HepG2 (cell line): ENCODE results near the gene AFF4. TPM values are rescaled to one million over a fixed set of nuclear protein-coding genes. Genes with fewer than 3 reads are reported as not detected.

Experiments used
- AHR ChIP-seq: IDR thresholded peaks from 2 replicates; pipeline ENCODE4 v1.6.1; 2018; ENCODE audit warnings: missing genetic modification reagents, missing compliant biosample characterization
- ATF3 ChIP-seq: sonication (generic); formaldehyde crosslinking; IDR thresholded peaks from 2 replicates; pipeline ENCODE4 v1.4.0; 2020; ENCODE audit warnings: missing genetic modification reagents
- CCDC6 ChIP-seq: sonication (generic); formaldehyde crosslinking; IDR thresholded peaks from 2 replicates; pipeline ENCODE4 v1.8.1; 2022; ENCODE audit warnings: mild to moderate bottlenecking, missing genetic modification reagents, moderate library complexity
- CEBPG ChIP-seq: IDR thresholded peaks from 2 replicates; pipeline ENCODE4 v1.6.1; 2016
- CERS6 ChIP-seq: sonication (generic); formaldehyde crosslinking; IDR thresholded peaks from 2 replicates; pipeline ENCODE4 v1.5.0; 2020; ENCODE audit warnings: missing genetic modification reagents
- GLI4 ChIP-seq: sonication (generic); formaldehyde crosslinking; IDR thresholded peaks from 2 replicates; pipeline ENCODE4 v1.5.1; 2020; ENCODE audit warnings: missing genetic modification reagents, mild to moderate bottlenecking, moderate library complexity, borderline replicate concordance
- HOMEZ ChIP-seq: IDR thresholded peaks from 2 replicates; pipeline ENCODE4 v1.6.1; 2016; ENCODE audit warnings: low read depth
- MEIS2 ChIP-seq: sonication (generic); formaldehyde crosslinking; IDR thresholded peaks from 2 replicates; pipeline ENCODE4 v1.9.0; 2021; ENCODE audit warnings: mild to moderate bottlenecking, missing genetic modification reagents
- NFAT5 ChIP-seq: sonication (generic); formaldehyde crosslinking; IDR thresholded peaks from 2 replicates; pipeline ENCODE4 v1.4.0; 2020; ENCODE audit warnings: missing genetic modification reagents
- NFIC ChIP-seq: IDR thresholded peaks from 2 replicates; pipeline ENCODE4 v1.6.1; 2012; ENCODE audit warnings: mild to moderate bottlenecking, low read length, inconsistent platforms
- PCBP2 ChIP-seq: fragments of 200-400 bp; formaldehyde crosslinking; optimal IDR thresholded peaks from 2 replicates; pipeline ENCODE3; 2018; ENCODE audit warnings: low read length, low read depth; ENCODE audit not compliant: poor library complexity, severe bottlenecking
- STAG1 ChIP-seq: sonication (generic); formaldehyde crosslinking; IDR thresholded peaks from 2 replicates; pipeline ENCODE4 v1.4.0; 2020; ENCODE audit warnings: missing genetic modification reagents
- TIGD3 ChIP-seq: sonication (generic); formaldehyde crosslinking; IDR thresholded peaks from 2 replicates; pipeline ENCODE4 v1.5.1; 2020; ENCODE audit warnings: mild to moderate bottlenecking, missing genetic modification reagents, borderline replicate concordance
- ZNF10 ChIP-seq: sonication (generic); formaldehyde crosslinking; IDR thresholded peaks from 2 replicates; pipeline ENCODE4 v1.4.0; 2020; ENCODE audit warnings: mild to moderate bottlenecking, low read depth, missing genetic modification reagents, borderline replicate concordance
- ZNF446 ChIP-seq: sonication (generic); formaldehyde crosslinking; IDR thresholded peaks from 2 replicates; pipeline ENCODE4 v1.5.0; 2020; ENCODE audit warnings: mild to moderate bottlenecking, missing genetic modification reagents
- ZNF510 ChIP-seq: sonication (generic); formaldehyde crosslinking; IDR thresholded peaks from 2 replicates; pipeline ENCODE4 v1.4.0; 2020; ENCODE audit warnings: low read depth, mild to moderate bottlenecking, missing genetic modification reagents
- ZNF598 ChIP-seq: sonication (generic); formaldehyde crosslinking; IDR thresholded peaks from 2 replicates; pipeline ENCODE4 v1.5.1; 2020; ENCODE audit warnings: mild to moderate bottlenecking, missing genetic modification reagents, borderline replicate concordance
- ZNF619 ChIP-seq: sonication (generic); formaldehyde crosslinking; IDR thresholded peaks from 2 replicates; pipeline ENCODE4 v1.4.0; 2020; ENCODE audit warnings: mild to moderate bottlenecking, missing genetic modification reagents
- ZNF773 ChIP-seq: sonication (generic); formaldehyde crosslinking; IDR thresholded peaks from 2 replicates; pipeline ENCODE4 v1.4.0; 2020; ENCODE audit warnings: missing genetic modification reagents, borderline replicate concordance
- polyA plus RNA-seq, 8 experiments: library from polyadenylated mRNA; depleted of rRNA in 3 of 8; stranded (reverse) in 7 of 8; unstranded in 1 of 8; fragments of >200 nt; fragmentation: Illumina TruSeq in 4 of 8; extraction: Trizol in 4 of 8; gene quantifications; 2 replicates each; pipeline versions ENCODE4 v1.2.1 to v1.2.3, GENCODE V29; 2011 to 2016; ENCODE audit warnings: low read depth in 4 of 8, missing spikeins in 1 of 8, mixed read lengths in 1 of 8; ENCODE audit not compliant: insufficient read depth in 1 of 8
- total RNA-seq, 5 experiments: library from RNA; depleted of rRNA; stranded (reverse); fragments of >200 nt; fragmentation: Illumina TruSeq; extraction: Trizol; gene quantifications; 2 replicates each; pipeline ENCODE4 v1.2.3, GENCODE V29; 2016; ENCODE audit warnings: low read depth in 1 of 5

AFF4 gene
- total and polyA plus RNA-seq, 2 of the 13 experiments (the other 11 are each of a cell fraction or from before 2014, with no cell fraction given): 22.1 to 25.5 TPM

GRCh38 chr5:132865668-132866341 lies 97.6 kb downstream of the AFF4 start (continued):
- 0 out of 2 replicates have a peak, but pooled peaks have one; percentile 3 for TF ChIP-seq AHR (CRISPR knock-in tag)
- TF ChIP-seq ZNF773: 0 out of 2 replicates have a peak, but pooled peaks have one; percentile 76
- no peak for TF ChIP-seq PCBP2
- TF ChIP-seq GLI4 (CRISPR knock-in tag): peak; percentile 32; the same call in 1 of the 2 replicates
- TF ChIP-seq CCDC6 (CRISPR knock-in tag): 0 out of 2 replicates have a peak, but pooled peaks have one; percentile 2
- TF ChIP-seq ZNF10 (CRISPR knock-in tag): peak; percentile 98; the same call in 1 of the 2 replicates
- TF ChIP-seq NFAT5: peak; percentile 30; the same call in 1 of the 2 replicates
- no peak for TF ChIP-seq CEBPG (CRISPR knock-in tag)
- TF ChIP-seq ZNF598: peak; percentile 83; the same call in 1 of the 2 replicates
- 0 out of 2 replicates have a peak, but pooled peaks have one; percentile 21 for TF ChIP-seq MEIS2
- TF ChIP-seq HOMEZ (CRISPR knock-in tag): no peak
- peak; percentile 3; the same call in 1 of the 2 replicates for TF ChIP-seq ATF3
- peak; percentile 65; the same call in 1 of the 2 replicates for TF ChIP-seq TIGD3 (CRISPR knock-in tag)
- TF ChIP-seq ZNF446 (CRISPR knock-in tag): 0 out of 2 replicates have a peak, but pooled peaks have one; percentile 8
- 0 out of 2 replicates have a peak, but pooled peaks have one; percentile 19 for TF ChIP-seq NFIC
- TF ChIP-seq ZNF510 (CRISPR knock-in tag): peak; percentile 46; the same call in 1 of the 2 replicates
- no peak for TF ChIP-seq ZNF619 (CRISPR knock-in tag)
- no peak for TF ChIP-seq CERS6 (CRISPR knock-in tag)
- no peak for TF ChIP-seq STAG1 (CRISPR knock-in tag)
